ENCODE data around the gene PLIN3.
"Not testable (repeated sequence)": the region's sequence is repeated elsewhere in the genome, so short reads cannot be mapped to it uniquely, and the experiment has no call there.

The PLIN3 gene

DNA sequence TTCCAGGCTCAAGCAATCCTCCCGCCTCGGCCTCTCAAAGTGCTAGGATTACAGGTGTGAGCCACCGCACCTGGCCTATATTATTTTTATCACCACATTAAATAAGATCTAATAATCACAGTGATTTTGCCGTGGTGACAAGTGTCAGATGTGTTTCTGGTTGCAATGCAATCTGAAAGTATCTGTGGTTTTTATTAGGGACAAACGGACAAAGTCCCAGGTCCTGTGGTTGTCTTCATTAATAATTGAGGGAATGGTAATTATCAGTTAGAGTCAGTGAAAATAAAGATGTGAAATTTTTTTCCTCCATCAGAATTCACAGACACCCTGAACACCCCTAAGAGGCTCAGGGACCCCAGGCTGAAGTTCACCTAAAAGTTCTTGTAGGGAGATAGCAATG is 34.7 kb downstream of the PLIN3 start:
- Histone ChIP-seq H3K4me3 (no peak overlapping the region), H3K4me1 (peaks cover 0 to 28% (median 18%) of the 10 kb centered on the region in 4 donors), H3K27me3 (no peaks in the 10 kb centered on the region), H3K36me3 (peaks cover 0 to 8% (median 0%) of the 10 kb centered on the region in 3 donors), H3K27ac (no peak overlapping the region), H3K9me3 (no peaks in the 10 kb centered on the region)
- TF ChIP-seq, protein P1, sequence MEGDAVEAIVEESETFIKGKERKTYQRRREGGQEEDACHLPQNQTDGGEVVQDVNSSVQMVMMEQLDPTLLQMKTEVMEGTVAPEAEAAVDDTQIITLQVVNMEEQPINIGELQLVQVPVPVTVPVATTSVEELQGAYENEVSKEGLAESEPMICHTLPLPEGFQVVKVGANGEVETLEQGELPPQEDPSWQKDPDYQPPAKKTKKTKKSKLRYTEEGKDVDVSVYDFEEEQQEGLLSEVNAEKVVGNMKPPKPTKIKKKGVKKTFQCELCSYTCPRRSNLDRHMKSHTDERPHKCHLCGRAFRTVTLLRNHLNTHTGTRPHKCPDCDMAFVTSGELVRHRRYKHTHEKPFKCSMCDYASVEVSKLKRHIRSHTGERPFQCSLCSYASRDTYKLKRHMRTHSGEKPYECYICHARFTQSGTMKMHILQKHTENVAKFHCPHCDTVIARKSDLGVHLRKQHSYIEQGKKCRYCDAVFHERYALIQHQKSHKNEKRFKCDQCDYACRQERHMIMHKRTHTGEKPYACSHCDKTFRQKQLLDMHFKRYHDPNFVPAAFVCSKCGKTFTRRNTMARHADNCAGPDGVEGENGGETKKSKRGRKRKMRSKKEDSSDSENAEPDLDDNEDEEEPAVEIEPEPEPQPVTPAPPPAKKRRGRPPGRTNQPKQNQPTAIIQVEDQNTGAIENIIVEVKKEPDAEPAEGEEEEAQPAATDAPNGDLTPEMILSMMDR (IDR thresholded peaks at IDR 0.05) = no peak
- intact Hi-C loops (cut with DNase I; ENCODE audit: low total_unique reads) = no loop called here
- no peak for DNase-seq

- H3K36me3 ChIP-seq; DNase-seq; H3K27me3 ChIP-seq; H3K9me3 ChIP-seq; intact Hi-C loops (cut with DNase I; ENCODE audit: low total_unique reads): not testable (repeated sequence)
- Histone ChIP-seq H3K4me1 (peaks cover 0 to 28% (median 18%) of the 10 kb centered on the region in 4 donors), H3K4me3 (peak overlapping the region; percentile 82 to 83), H3K27ac (peak overlapping the region; percentile 95 to 96)
These were observed 35.5 kb downstream of the PLIN3 start for GRCh38 chr19:4831979-4832340.

- Histone ChIP-seq H3K4me3 (peak within 1 kb of the TSS; percentile 82 to 83), H3K9me3 (no peaks in the 10 kb centered on the region), H3K27ac (peak within 1 kb of the TSS; percentile 95 to 96), H3K36me3 (no peaks in the 10 kb centered on the region), H3K4me1 (peaks cover 0 to 28% (median 18%) of the 10 kb centered on the region in 4 donors), H3K27me3 (no peaks in the 10 kb centered on the region)
- TF ChIP-seq, protein P1 (IDR thresholded peaks at IDR 0.05) = no peak
- intact Hi-C loops (cut with DNase I; ENCODE audit: low total_unique reads) = no loop called here
- peak; percentile 69 to 88 for DNase-seq
These were observed 36.0 kb downstream of the PLIN3 start, which contains the start of gene TICAM1 for GRCh38 chr19:4831304-4831978. Gene TICAM1, minus strand, starts transcription at chr19:4831712. Its CDS starts 13,335 bp downstream, at chr19:4818377.

DNA sequence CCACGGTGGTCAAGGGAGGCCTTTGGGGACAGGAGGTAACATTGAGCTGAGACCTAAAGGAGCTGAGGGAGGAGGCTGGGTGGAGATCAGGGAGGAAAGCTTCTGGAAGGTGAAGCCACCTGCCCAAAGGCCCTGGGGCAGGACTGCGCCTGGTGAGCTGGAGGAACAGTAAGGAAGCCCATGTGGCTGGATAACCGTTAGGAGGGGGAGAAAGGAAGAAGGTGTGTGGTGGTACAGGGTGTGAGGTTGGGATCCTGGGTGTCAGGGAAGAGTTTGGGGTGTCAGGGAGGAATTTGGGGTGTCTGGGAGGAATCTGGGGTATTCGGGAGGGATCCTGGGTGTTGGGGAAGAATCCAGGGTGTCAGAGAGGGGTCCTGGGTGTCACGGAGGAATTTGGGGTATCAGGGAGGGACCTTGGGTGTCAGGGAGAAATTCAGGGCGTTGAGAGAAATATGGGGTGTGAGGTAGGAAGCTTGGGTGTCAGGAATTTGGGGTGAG is 36.6 kb downstream of the PLIN3 start:
- Histone ChIP-seq H3K4me3 (peak overlapping the region; percentile 82 to 83), H3K4me1 (peaks cover 0 to 28% (median 18%) of the 10 kb centered on the region in 4 donors), H3K27me3 (no peaks in the 10 kb centered on the region), H3K27ac (peak overlapping the region; percentile 95 to 96), H3K36me3 (no peaks in the 10 kb centered on the region), H3K9me3 (no peaks in the 10 kb centered on the region)
- intact Hi-C loops (cut with DNase I; ENCODE audit: low total_unique reads) = no loop called here
- DNase-seq = no peak
- TF ChIP-seq, protein P1 (IDR thresholded peaks at IDR 0.05) = no peak

DNA sequence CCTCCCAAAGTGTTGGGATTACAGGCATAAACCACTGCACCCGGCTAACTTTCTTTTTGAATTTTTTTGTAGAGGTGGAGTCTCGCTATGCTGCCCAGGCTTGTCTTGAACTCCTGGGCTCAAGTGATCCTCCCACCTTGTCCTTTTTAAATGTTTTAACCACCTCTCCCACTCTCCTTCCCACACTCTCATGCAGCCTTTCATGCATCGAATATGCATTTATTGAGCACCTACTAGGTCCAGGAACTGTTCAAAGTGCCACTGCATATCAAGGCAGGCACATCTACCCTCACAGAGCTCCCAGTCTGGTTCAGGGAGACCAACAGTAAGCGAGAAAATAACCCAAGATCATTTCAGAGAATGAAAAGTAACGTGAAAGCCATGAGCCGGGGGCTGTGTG is 37.1 kb downstream of the PLIN3 start:
- Histone ChIP-seq H3K36me3 (no peaks in the 10 kb centered on the region), H3K4me1 (peaks cover 0 to 28% (median 18%) of the 10 kb centered on the region in 4 donors), H3K9me3 (no peaks in the 10 kb centered on the region), H3K4me3 (peak overlapping the region; percentile 82 to 83), H3K27ac (peak overlapping the region; percentile 95 to 96), H3K27me3 (no peaks in the 10 kb centered on the region)
- TF ChIP-seq, protein P1 (IDR thresholded peaks at IDR 0.05) = no peak
- no peak for DNase-seq
- intact Hi-C loops (cut with DNase I; ENCODE audit: low total_unique reads) = no loop called here

DNA sequence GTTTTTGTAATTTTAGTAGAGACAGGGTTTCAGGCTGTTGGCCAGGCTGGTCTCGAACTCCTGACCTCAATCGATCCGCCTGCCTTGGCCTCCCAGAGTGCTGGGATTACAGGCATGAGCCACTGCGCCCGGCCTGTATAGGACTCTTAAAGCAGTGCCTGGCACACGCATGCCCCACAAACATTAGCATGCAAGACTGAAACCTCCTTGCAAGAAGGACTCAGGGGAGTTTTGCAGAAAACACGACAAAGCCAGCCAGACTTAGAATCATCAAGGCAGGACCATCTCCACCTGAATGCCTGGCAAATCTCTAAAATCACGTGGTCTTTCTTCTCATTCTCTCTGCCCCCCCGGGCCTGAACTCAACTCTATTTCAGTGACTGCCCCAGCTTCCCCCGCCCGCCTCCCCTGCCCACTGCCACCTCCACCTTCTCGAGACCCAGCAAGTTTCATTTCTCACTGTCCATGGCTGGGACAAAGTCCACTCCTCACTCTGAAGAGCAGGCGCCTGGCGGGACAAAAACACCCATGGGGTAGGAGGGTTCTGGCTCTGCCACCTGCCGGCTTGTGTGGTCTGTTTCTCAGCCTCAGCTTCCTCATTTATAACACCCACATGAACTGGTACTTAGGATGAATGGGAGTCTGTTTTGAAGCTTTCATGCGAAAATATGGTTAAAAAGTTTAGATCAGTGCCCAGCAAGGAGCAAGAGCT is 38.3 kb downstream of the PLIN3 start:
- TF ChIP-seq, protein P1 (IDR thresholded peaks at IDR 0.05) = no peak
- Histone ChIP-seq H3K27me3 (no peaks in the 10 kb centered on the region), H3K4me1 (peaks cover 0 to 28% (median 18%) of the 10 kb centered on the region in 4 donors), H3K27ac (peak overlapping the region; percentile 6 to 21), H3K36me3 (peaks cover 0 to 8% (median 0%) of the 10 kb centered on the region in 3 donors), H3K4me3 (no peak overlapping the region), H3K9me3 (no peaks in the 10 kb centered on the region)
- intact Hi-C loops (cut with DNase I; ENCODE audit: low total_unique reads) = no loop called here
- DNase-seq = no peak

All from tibial artery (tissue), 4 donors.